CD1c-positive myeloid dendritic cell (primary cell): ENCODE results near the gene AVP.
"Not testable (repeated sequence)": the region's sequence is repeated elsewhere in the genome, so short reads cannot be mapped to it uniquely, and the experiment has no call there.

Experiments
- DNase-seq: peaks from one replicate; pipeline ENCODE4 v3.0.0-alpha.2; 2016; ENCODE audit errors: extremely low spot score

AVP gene, protein sequence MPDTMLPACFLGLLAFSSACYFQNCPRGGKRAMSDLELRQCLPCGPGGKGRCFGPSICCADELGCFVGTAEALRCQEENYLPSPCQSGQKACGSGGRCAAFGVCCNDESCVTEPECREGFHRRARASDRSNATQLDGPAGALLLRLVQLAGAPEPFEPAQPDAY

DNA sequence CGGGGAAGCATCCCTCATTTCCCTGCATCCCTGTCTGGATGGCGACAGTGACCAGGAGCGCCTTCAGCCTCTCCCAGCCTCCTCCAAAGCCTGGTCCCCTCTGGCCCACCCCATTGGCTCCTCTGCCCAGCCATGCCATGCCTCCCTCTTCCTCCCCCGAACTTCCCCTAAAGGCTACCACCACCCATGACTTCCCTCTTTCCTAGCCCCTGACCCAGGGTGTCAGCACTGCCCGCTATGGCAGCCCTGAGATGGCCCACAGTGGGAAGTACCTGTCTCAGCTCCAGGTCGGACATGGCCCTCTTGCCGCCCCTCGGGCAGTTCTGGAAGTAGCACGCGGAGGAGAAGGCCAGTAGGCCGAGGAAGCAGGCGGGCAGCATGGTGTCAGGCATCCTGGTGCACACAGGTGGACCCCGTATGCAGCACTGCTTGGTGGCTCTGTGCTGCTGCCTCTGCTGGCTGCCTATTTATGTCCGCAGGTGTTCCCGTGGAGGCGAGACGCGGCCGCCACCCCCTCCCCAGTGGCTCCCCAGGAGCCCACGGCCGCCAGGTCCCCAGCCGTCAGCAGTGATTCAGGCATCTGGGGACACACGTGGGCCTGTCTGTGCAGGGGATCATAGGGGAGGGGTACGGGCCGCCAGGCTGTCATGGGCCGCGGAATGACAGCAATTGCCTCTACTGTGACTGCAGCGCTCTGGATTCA lies at the start of gene AVP:
Gene AVP (minus strand): TSS at position 442 of the 703 bp plus-strand sequence. CDS start 50 bp downstream, at position 392.
- peak; percentile 20 for DNase-seq

DNA sequence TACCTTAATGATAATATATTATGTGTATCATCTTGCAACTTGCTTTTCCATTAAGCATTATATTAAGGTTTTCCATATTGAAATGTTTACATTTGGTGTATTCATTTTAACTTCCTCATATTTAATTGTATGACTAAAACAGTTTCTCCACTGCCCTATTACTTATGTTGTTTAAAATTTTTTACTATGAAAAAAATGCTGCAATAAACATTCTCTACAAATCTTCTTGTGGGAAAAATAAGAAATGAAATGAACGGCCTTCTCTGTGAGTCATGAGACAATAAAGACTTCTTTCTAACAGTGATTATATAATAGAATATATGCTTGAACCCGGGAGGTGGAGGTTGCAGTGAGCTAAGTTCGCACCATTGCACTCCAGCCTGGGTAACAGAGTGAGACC lies 49.6 kb upstream of the AVP start:
- no peak for DNase-seq

DNA sequence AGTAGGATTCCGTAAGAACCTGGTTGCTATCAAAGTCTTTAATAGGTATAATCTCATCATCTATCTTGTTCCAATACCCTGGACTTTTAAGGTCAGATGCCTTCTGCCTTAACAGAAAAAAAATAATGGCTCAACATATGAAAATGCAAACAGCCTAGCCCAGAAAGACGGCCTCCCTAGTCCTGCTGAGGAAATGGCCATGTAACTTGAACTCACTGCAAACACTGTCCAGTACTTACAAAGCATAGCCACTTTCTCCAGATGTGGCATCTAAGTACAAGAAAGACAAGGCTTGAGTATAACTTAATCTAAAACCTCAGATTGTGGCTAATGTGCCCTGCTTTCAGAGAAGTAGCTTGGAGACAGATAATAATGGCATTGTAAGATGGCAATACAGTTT lies 48.6 kb upstream of the AVP start:
- DNase-seq, result no peak

DNA sequence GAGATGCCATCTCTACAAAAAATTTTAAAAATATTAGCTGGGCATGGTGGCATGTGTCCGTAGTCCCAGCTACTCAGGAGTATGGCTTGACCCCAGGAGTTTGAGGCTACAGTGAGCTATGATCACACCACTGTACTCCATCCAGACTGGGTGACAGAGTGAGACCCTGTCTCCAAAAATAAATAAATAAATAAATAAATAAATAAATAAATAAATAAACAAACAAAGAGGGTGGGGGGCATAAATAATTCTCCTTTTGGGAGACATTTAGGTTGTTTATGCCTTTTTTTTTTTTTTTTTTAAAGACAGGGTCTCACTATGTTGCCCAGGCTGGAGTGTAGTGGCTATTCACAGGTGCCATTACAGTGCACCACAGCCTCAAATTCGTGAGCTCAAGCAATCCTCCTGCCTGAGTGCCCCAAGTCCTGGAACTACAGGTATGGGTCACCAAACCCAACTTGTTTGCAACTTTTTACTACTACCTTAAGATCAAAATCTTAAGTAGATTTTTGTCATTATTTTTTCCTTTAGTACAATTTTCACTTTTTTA lies 45.6 kb upstream of the AVP start:
- no peak for DNase-seq

DNA sequence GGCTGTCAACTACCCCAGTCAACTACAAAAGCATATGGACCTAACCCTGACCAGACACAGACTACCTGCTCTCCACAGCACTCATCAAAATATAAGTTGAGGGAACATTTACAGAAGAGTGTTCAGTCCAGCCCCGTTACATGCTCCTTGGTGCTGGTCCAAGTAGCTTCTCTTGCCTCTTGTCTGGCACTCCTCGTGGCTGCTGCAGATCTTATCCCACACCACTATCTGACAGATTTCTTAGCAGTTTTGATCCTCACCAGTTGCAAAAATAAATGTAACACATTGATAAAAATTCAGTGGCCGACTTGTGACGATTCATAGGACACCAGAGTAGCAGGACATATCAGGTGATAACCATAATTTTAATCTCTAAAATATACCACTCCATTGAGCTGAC lies 44.6 kb upstream of the AVP start:
- DNase-seq, result no peak

DNA sequence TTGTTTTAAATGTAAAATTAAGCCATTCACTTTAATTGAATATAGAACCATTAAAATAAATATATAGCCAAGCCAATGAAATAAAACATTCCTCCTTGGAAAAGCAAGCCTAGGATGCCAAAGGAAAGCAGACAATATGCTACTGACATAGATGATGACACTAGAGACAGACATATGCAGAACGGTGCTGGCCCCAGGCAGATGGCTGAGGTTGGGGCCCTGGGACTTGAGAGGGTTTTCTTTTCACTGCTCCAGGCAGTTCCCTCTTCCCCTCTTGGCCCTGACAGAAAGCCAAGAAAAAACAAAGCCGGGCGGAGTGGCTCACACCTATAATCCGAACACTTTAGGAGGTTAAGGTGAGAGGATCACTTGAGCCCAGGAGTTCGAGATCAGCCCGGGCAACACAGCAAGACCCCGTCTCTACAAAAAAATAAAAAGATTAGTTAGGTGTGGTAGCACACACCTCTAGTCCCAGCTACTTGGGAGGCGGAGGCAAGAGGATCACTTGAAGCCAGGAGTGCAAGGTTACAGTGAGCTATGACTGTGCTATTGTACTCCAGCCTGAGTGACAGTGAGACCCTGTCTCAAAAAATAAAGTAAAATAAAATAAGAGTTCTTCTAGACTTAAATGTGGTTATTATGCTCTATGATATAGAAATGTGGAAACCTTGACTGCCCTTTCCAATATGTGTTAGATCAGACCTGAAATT lies 43.9 kb upstream of the AVP start:
- DNase-seq, result no peak

DNA sequence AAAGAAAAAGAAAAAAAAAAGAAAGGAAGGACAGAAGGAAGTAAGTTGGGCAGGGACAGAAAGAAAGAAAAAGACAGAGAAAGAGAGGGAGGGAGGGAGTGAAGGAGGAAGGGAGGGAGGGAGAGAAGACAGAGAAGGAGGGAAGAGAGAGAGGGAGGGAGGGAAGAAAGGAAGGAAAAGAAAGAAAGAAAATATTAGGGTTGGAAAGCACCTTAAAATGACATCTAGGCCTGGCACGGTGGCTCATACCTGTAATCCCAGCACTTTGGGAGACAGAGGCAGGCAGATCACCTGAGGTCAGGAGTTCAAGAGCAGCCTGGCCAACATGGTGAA lies 42.0 kb upstream of the AVP start:
- no peak for DNase-seq

DNA sequence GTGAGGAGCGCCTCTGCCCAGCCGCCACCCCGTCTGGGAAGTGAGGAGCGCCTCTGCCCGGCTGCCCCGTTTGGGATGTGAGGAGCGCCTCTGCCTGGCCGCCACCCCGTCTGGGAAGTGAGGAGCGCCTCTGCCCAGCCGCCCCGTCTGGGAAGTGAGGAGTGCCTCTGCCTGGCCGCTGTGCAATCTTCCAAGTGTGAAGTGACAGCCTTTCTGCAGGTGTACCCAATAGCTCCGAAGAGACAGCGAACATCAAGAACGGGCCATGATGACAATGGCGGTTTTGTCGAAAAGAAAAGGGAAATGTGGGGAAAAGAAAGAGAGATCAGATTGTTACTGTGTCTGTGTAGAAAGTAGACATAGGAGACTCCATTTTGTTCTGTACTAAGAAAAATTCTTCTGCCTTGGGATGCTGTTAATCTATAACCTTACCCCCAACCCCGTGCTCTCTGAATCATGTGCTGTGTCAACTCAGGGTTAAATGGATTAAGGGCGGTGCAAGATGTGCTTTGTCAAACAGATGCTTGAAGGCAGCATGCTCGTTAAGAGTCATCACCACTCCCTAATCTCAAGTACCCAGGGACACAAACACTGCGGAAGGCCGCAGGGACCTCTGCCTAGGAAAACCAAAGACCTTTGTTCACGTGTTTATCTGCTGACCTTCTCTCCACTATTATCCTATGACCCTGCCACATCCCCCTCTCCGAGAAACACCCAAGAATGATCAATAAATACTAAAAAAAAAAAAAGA lies 41.4 kb upstream of the AVP start:
- DNase-seq, result not testable (repeated sequence)

DNA sequence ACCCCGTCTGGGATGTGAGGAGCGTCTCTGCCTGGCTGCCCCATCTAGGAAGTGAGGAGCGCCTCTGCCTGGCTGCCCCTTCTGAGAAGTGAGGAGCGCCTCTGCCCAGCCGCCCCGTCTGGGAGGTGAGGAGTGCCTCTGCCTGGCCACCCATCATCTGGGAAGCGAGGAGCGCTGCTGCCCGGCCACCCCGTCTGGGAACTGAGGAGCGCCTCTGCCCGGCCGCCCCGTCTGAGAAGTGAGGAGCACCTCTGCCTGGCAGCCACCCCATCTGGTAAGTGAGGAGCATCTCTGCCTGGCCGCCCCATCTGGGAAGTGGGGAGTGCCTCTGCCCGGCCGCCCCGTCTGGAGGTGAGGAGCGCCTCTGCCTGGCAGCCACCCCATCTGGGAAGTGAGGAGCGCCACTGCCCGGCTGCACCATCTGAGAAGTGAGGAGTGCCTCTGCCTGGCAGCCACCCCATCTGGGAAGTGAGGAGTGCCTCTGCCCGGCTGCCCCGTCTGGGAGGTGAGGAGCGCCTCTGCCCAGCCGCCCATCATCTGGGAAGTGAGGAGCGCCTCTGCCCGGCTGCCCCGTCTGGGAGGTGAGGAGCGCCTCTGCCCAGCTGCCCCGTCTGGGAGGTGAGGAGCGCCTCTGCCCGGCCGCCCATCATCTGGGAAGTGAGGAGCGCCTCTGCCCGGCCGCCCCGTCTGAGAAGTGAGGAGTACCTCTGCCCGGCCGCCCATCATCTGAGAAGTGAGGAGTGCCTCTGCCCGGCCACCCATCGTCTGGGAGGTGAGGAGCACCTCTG lies 40.4 kb upstream of the AVP start:
- not testable (repeated sequence) for DNase-seq

DNA sequence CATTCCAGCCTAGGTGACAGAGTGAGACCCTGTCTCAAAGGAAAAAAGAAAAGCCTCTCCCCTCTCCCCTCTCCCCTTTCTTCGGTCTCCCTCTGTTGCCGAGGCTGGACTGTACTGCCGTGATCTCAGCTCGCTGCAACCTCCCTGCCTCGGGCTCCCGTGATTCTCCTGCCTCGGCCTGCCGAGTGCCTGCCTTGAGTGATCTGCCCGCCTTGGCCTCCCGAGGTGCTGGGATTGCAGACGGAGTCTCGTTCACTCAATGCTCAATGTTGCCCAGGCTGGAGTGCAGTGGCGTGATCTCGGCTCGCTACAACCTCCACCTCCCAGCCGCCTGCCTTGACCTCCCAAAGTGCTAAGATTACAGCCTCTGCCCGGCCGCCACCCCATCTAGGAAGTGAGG lies 39.6 kb upstream of the AVP start:
- DNase-seq, result not testable (repeated sequence)

DNA sequence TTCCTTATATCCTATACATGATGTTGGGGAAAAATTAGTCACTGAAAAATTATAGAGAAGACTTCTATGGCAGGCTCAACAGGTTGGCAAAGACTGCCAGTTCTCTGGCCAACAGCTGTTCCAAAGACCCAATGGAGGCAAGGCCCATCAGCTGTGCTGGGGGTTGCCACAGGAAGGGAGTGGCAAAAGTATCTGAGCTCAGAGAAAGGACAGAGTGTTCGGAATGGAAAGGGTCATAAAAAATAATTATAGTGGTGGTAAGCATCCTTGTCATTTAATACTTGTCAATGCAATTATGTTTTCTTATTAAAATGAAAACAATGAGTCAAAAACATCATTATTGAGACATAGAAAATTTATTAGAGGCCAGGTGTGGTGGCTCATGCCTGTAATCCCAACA lies 39.0 kb upstream of the AVP start:
- DNase-seq, result no peak

DNA sequence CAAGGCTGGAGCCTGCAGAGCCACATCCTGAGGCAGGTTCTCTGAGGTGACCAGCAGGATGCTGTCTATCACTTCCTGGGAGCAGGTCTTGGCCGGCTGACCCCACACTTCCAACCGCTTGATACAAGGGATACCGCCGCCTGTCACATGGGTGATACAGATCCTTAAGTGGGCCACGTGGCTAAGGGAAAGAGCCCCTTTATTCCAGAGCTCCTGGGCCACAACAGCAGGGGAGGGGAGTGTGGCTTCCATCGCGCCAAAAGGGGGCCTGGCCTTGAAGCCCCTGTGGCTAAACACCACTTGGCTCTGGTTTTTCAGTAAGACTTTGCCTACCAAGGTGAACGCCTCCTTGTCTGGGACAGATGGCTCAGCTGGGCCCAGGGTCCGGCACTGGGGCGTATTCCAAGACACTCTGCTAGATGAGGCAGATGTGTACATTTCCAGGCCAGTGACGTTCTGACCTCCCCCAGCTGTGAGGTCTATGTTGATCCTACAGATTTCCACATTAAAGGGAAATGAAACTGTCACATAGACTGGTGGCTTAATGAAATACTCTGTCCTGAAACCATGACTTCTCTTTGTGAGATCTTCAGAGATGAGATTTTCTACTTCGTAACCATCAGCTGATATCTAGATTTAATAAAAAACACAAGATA lies 37.6 kb upstream of the AVP start:
- DNase-seq, result peak; percentile 63

DNA sequence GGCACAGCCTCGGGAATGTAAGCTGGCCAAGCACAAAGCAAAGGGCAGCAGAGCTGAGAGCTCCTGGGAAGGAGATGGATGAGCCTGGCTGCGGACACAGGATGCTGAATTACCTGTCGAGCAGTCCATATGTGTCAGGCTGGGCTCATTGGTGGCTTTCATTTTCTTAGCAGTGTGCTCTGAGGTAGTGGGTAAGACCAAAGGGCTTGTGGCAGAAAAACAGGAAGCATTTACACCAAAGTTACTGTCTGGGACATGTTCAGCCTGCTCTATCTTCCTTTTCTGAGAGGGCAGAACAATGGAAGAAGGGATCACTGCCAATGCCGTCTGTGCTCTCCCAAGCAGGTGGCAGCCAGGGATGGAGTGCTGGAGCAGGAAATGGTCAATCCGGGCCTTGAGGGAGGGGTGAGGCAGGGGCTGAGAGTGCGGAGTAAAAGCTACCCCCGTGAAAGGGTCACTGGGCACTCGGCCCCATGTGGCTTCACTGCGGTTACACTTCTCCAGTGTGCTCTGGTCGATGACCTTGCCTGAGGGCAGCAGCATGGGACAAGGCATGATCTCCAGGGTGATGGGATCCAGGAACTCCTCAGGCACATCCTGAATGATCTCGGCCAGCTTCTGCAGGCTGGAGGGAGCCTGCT lies 36.9 kb upstream of the AVP start:
- peak; percentile 6 for DNase-seq

DNA sequence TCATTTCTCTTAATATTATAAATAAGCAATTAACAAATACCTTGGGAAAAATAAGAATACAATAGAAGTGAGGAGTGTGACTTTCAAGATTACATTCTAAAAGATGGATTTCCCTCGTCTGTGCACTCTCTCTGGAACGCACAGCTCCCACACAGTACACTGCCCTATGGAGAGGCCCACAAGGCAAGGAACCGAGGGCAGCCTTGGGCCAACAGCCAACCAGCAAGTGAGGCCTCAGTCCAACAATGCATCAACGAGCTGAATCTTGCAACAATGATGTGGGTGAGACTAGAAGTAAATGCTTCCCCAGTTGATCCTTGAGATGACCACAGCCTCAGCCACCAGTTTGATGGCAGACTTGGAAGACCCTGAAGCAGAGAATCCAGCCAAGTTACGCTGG lies 34.5 kb upstream of the AVP start:
- DNase-seq, result no peak

DNA sequence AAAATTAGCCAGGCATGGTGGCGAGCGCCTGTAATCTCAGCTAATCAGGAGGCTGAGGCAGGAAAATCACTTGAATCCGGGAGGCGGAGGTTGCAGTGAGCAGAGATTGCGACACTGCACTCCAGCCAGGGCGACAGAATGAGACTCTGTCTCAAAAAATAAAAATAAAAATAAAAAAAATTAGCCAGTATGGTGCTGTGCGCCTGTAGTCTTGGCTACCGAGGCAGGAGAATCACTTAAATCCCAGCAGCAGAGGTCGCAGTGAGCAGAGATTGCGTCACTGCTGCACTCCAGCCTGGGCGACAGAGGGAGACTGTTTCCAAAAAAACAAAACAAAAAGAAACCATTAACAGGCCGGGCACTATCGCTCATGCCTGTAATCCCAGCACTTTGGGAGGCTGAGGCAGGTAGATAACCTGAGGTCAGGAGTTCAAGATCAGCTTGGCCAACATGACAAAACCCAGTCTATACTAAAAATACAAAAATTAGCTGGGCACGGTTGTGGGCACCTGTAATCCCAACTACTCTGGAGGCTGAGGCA lies 33.4 kb upstream of the AVP start:
- peak; percentile 67 for DNase-seq

DNA sequence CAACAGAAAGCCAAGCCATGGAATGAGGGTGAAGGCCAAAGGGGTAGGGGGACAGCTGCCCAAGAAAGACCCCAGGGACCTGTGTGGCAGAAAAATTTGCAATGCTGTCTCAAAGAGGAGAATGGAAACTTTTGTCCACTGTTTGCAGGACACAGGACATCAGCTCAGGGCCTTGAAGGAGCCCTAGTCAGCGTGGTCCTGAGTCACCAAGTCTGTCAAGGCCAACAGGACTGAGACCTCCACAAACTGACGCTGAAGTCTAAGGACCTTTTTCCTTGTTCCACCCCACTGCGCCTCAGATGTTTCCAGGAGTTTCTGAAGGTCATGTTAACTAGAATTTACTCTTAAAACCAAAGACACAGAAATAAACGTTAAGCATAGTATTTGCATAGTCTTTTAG lies 31.8 kb upstream of the AVP start:
- no peak for DNase-seq

DNA sequence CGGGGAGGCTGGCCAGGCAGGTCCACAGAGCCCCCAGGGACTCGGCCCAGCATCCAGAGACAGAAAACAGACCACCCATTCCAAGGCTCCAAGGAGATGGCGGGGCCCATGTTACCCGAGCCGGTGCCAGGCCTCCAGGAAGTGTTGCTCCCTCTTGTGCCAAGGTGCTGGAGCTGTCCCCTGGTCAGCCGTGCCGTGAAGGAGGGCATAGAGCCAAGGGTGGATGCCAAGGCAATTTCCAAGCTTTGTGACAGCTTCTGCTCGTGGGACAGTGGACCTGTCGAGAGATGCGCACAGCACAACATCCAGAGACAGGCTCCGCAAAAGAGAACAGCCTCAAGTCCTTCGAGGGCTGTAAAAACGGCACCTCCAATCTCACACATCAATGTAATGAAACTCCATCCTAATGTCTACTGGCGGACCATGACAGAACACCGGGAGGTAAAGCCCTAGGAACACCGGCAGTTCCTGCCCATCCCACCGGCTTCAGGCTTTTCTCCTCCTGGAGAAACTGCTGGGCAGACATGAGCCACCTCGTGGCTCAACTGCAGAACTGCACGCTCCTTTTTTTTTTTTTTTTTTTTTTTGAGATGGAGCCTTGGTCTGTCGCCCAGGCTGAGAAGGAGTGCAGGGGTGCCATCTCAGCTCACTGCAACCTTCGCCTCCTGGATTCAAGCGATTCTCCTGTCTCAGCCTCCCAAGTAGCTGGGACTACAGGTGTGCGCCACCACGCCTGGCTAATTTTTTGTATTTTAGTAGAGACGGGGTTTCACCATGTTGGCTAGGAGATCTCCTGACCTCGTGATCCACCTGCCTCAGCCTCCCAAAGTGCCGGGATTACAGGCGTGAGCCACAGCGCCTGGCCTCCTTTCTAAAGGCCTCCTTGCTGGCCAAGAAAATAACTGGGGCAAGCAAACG lies 30.9 kb upstream of the AVP start:
- peak; percentile 56 for DNase-seq

DNA sequence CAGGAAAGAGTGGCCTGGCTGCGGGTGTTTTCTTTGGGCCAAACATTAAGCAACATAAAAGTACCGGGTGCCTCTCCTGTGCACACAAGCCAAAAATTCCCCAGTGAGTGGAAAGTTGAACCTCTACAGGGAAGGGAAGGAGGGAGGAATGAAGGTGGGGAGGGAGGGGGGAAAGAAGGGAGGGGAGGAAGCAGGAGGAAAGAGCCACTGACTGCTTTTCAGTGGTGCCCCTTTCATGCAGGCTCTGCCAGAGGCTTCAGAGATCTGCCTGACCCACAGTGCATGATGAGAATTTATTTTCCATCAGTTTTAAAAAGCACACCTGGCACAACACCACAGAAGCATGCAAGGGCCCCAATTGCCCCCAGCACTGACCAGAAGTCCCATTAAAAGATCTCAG lies 27.5 kb upstream of the AVP start:
- no peak for DNase-seq

DNA sequence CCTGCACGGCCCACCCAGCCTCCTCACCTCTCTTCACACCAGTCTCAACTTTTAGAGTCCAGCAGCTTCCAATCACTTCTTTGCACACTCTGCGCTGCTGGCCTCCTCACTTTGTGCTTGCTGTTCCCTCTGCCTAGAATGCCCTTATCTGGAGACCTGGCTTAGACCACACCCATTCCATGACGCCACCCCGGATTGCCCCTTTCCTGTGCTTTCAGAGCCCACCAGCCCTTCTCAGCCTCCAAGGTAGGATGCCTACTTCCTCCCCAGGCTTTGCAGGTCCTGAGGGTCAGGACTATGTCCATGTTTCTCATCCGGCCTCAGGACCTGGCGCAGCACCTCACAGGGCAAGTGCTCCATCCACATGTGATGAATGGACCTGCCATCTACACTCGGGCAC lies 27.0 kb upstream of the AVP start:
- no peak for DNase-seq
